ENCODE measurements around the gene TWIST2. TPM values are rescaled to one million over a fixed set of nuclear protein-coding genes. Genes with fewer than 3 reads are reported as not detected.

Gene TWIST2
- not detected in 2 replicates for total RNA-seq (2014; rRNA removed; shearing (Covaris generic); ENCODE audit: low replicate concordance)

- no peak for DNase-seq (ENCODE audit: low read depth)
- in situ Hi-C loops (cut with HindIII; ENCODE audit: low pct_unique_long_range_greater_than_20kb, low sequenced_read_pairs) = no loop called here
Measured at GRCh38 chr2:238847841-238848690, at the start of gene TWIST2. TSS of gene TWIST2 (plus strand) at chr2:238848085. CDS start at chr2:238848216, 131 bp downstream.

GRCh38 chr2:238801791-238802190, 46.1 kb upstream of the TWIST2 start:
- no peak for DNase-seq (ENCODE audit: low read depth)
- in situ Hi-C loops (cut with HindIII; ENCODE audit: low pct_unique_long_range_greater_than_20kb, low sequenced_read_pairs) = no loop called here

- no peak for DNase-seq (ENCODE audit: low read depth)
- in situ Hi-C loops (cut with HindIII; ENCODE audit: low pct_unique_long_range_greater_than_20kb, low sequenced_read_pairs) = no loop called here
Measured at GRCh38 chr2:238802957-238803356, 44.9 kb upstream of the TWIST2 start.

GRCh38 chr2:238803996-238804870, 43.7 kb upstream of the TWIST2 start:
- DNase-seq (ENCODE audit: low read depth) = no peak

GRCh38 chr2:238808761-238809160, 39.1 kb upstream of the TWIST2 start:
- DNase-seq (ENCODE audit: low read depth) = no peak

More at GRCh38 chr2:238803996-238804870, 43.7 kb upstream of the TWIST2 start:
- in situ Hi-C loops (cut with HindIII; ENCODE audit: low pct_unique_long_range_greater_than_20kb, low sequenced_read_pairs) = no loop called here

GRCh38 chr2:238810321-238810720, 37.6 kb upstream of the TWIST2 start:
- in situ Hi-C loops (cut with HindIII; ENCODE audit: low pct_unique_long_range_greater_than_20kb, low sequenced_read_pairs) = no loop called here
- DNase-seq (ENCODE audit: low read depth) = no peak

More at GRCh38 chr2:238808761-238809160, 39.1 kb upstream of the TWIST2 start:
- in situ Hi-C loops (cut with HindIII; ENCODE audit: low pct_unique_long_range_greater_than_20kb, low sequenced_read_pairs) = no loop called here

DNA sequence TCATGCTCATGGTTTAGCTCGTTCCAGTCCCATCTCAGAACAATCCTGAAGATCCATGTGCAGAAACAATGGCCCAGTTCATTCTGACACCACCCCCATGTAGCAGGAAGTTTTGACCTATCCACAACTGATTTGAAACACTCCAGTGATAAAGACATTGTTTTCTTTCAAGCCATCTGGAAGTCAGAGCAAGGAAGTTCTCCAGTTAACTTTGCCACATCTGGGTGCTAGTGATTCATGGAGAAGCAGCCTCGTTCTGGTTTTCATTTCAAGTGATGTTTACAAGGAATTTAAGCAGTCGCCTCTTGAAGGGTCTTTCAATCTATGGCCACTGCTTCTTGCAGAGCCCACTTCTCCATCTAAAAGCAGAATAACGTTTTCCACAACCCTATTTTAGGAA, 36.6 kb upstream of the TWIST2 start:
- in situ Hi-C loops (cut with HindIII; ENCODE audit: low pct_unique_long_range_greater_than_20kb, low sequenced_read_pairs) = no loop called here
- DNase-seq (ENCODE audit: low read depth) = no peak

- no peak for DNase-seq (ENCODE audit: low read depth)
- in situ Hi-C loops (cut with HindIII; ENCODE audit: low pct_unique_long_range_greater_than_20kb, low sequenced_read_pairs) = no loop called here
Measured at GRCh38 chr2:238811759-238812158, 36.1 kb upstream of the TWIST2 start.

- no peak for DNase-seq (ENCODE audit: low read depth)
- in situ Hi-C loops (cut with HindIII; ENCODE audit: low pct_unique_long_range_greater_than_20kb, low sequenced_read_pairs) = no loop called here
Measured at GRCh38 chr2:238813109-238813508, 34.8 kb upstream of the TWIST2 start.

DNA sequence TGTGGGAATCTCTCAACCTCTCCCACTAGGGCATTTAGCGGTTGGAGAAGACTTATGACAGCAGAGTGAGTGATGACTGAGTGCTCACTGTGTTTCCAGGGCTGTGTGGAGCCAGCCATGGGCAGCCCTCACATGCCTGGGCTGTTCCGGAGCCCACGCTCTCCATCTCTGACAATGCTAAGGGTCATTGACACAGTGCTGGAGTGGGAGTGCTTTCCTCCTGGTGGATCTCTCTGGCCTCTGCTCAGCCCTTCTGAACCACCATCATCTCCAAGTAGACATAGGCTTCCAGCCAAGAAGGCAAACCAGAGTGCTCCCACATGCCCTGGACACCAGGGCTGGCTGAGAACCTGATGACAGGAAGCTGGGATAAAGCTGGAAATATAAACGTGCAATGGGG, 33.1 kb upstream of the TWIST2 start:
- DNase-seq (ENCODE audit: low read depth) = no peak
- in situ Hi-C loops (cut with HindIII; ENCODE audit: low pct_unique_long_range_greater_than_20kb, low sequenced_read_pairs) = no loop called here

DNA sequence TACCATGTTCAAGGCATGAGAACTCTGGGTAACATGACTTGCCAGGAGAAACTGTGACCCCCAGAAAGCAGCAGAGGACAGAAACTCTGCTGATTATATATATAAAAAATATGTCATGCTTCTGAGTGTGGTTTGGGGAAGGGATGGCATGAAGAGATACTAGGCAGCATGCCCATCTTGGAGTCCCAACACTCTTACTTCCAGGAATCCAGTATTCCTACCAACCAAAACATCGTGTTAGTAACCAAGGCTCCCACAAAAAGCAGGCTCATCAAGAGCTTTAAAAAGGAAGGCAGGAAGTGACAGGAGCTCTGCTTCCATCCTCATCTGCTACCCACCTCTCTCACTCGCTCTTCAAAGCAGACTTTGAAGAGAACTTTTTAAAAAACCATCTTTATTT, 31.6 kb upstream of the TWIST2 start:
- DNase-seq (ENCODE audit: low read depth) = no peak
- in situ Hi-C loops (cut with HindIII; ENCODE audit: low pct_unique_long_range_greater_than_20kb, low sequenced_read_pairs) = no loop called here

- in situ Hi-C loops (cut with HindIII; ENCODE audit: low pct_unique_long_range_greater_than_20kb, low sequenced_read_pairs) = no loop called here
- no peak for DNase-seq (ENCODE audit: low read depth)
Measured at GRCh38 chr2:238817382-238817781, 30.5 kb upstream of the TWIST2 start.

GRCh38 chr2:238817891-238818290, 30.0 kb upstream of the TWIST2 start:
- in situ Hi-C loops (cut with HindIII; ENCODE audit: low pct_unique_long_range_greater_than_20kb, low sequenced_read_pairs) = no loop called here
- no peak for DNase-seq (ENCODE audit: low read depth)

DNA sequence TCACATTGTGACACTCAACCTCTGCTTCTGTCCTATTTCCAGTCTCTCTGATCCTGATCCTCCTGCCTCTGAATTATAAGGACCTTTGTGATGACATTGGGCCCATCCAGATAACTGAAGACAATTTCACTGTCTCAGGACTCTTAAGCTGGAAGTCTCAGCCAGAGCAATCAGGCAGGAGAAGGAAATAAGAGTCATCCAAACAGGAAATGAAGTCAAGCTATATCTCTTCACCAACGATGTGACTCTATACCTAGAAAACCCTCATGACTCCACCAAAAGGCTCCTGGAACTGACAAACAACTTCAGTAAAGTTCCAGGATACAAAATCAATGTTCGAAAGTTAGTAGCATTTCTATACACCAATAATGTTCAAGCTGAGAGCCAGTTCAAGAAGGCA, 29.3 kb upstream of the TWIST2 start:
- DNase-seq (ENCODE audit: low read depth) = no peak
- in situ Hi-C loops (cut with HindIII; ENCODE audit: low pct_unique_long_range_greater_than_20kb, low sequenced_read_pairs) = no loop called here

- no peak for DNase-seq (ENCODE audit: low read depth)
- in situ Hi-C loops (cut with HindIII; ENCODE audit: low pct_unique_long_range_greater_than_20kb, low sequenced_read_pairs) = no loop called here
Measured at GRCh38 chr2:238820197-238820596, 27.7 kb upstream of the TWIST2 start.

GRCh38 chr2:238820916-238821315, 27.0 kb upstream of the TWIST2 start:
- in situ Hi-C loops (cut with HindIII; ENCODE audit: low pct_unique_long_range_greater_than_20kb, low sequenced_read_pairs) = no loop called here
- DNase-seq (ENCODE audit: low read depth) = peak; percentile 6

DNA sequence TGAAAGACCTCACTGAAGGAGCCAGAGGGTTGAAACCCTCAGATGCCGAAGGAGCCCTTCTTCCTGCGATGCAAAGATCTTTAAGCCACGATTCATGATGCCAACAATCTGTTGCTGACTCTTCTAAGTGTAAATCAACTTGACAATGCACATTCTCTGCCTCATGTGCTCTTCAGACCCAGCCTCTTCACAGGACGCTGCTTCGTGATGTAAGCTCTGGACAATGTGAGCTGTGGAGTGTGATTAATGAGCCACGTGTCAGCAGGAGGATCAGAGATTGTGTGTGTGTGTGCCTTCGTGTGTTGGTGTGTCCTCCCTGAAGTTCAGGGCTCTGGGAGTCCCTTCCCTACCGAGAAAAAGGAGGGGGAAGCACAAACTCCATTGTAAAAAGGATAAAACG, 26.5 kb upstream of the TWIST2 start:
- in situ Hi-C loops (cut with HindIII; ENCODE audit: low pct_unique_long_range_greater_than_20kb, low sequenced_read_pairs) = no loop called here
- peak; percentile 44 for DNase-seq (ENCODE audit: low read depth)

GRCh38 chr2:238821944-238822670, 25.8 kb upstream of the TWIST2 start:
- in situ Hi-C loops (cut with HindIII; ENCODE audit: low pct_unique_long_range_greater_than_20kb, low sequenced_read_pairs) = no loop called here
- no peak for DNase-seq (ENCODE audit: low read depth)

Measured in Caki2 (cell line).